ENCODE results near the gene OR2T1. TPM values are rescaled to one million over a fixed set of nuclear protein-coding genes. Genes with fewer than 3 reads are reported as not detected.

Gene OR2T1
- total and polyA plus RNA-seq, 2 of the 8 experiments (the other 6 are each of a cell fraction or from before 2014, with no cell fraction given), result not detected

GRCh38 chr1:248416226-248416625 is 13.4 kb downstream of the OR2T1 start:
- Histone ChIP-seq H2BK120ac (replicated peaks; ENCODE audit: low read depth, low read length) (no peak overlapping the region), H2BK12ac (ENCODE audit: low read depth, low read length) (no peak overlapping the region), H3K27me3 (replicated peaks in 1 of 4; ENCODE audit: control insufficient read depth in 3 of 4, extremely low read depth in 1 of 4, insufficient read depth in 3 of 4, low read length in 3 of 4) (no peaks in the 10 kb centered on the region), H4K91ac (replicated peaks; ENCODE audit: insufficient read length, low read length) (no peak overlapping the region), H4K5ac (ENCODE audit: insufficient read length, low read depth, low read length) (no peak overlapping the region), H4K20me1 (replicated peaks in 1 of 2; ENCODE audit: control insufficient read depth in 1 of 2, insufficient read depth in 2 of 2, low read length in 2 of 2) (no peaks in the 10 kb centered on the region), H2BK20ac (ENCODE audit: low read length) (no peak overlapping the region), H3K4me3 (ENCODE audit: extremely low read depth in 1 of 4, insufficient read depth in 2 of 4, low read depth in 3 of 4, low read length in 4 of 4) (no peak overlapping the region), H3K23me2 (ENCODE audit: low read depth, low read length) (no peaks in the 10 kb centered on the region), H4K8ac (ENCODE audit: extremely low read depth, insufficient read depth, low read length) (no peak overlapping the region), H2BK5ac (ENCODE audit: low read depth, low read length) (no peak overlapping the region), H3K79me1 (ENCODE audit: low read depth, low read length) (no peaks in the 10 kb centered on the region), H3K18ac (ENCODE audit: extremely low read depth, low read length) (no peak overlapping the region), H3K36me3 (ENCODE audit: control insufficient read depth in 2 of 4, insufficient read depth in 4 of 4, low read length in 3 of 4) (no peaks in the 10 kb centered on the region), H3K4me2 (ENCODE audit: insufficient read depth in 1 of 2, low read depth in 2 of 2, low read length in 2 of 2) (no peak overlapping the region), H2AFZ (ENCODE audit: low read length) (no peak overlapping the region), H3K9me3 (ENCODE audit: insufficient read depth in 2 of 2, low read depth in 1 of 2, low read length in 1 of 2) (peaks cover 73 to 79% of the 10 kb centered on the region in 2 experiments), H3K23ac (ENCODE audit: insufficient read length) (no peak overlapping the region), H3K14ac (ENCODE audit: insufficient read length) (no peak overlapping the region), H2AK5ac (ENCODE audit: low read depth, low read length) (no peak overlapping the region), H3K4me1 (replicated peaks in 1 of 4; ENCODE audit: control insufficient read depth in 3 of 4, insufficient read depth in 4 of 4, low read length in 3 of 4) (no peaks in the 10 kb centered on the region), H3K4ac (replicated peaks; ENCODE audit: insufficient read length, low read depth, low read length) (no peak overlapping the region), H3K9ac (replicated peaks in 1 of 4; ENCODE audit: extremely low read depth in 1 of 4, low read depth in 3 of 4, low read length in 3 of 4) (no peak overlapping the region), H3K79me2 (ENCODE audit: control insufficient read depth in 1 of 2, insufficient read depth in 2 of 2, low read length in 2 of 2) (no peaks in the 10 kb centered on the region), H3K56ac (replicated peaks; ENCODE audit: insufficient read length, low read depth, low read length) (no peak overlapping the region), H2BK15ac (ENCODE audit: low read length) (no peak overlapping the region), H3K27ac (ENCODE audit: low read depth, low read length) (no peak overlapping the region)
- no peak for TF ChIP-seq SUZ12 (IDR thresholded peaks at IDR 0.05; ENCODE audit: low read length)
- TF ChIP-seq RFX5 (IDR thresholded peaks at IDR 0.05; ENCODE audit: borderline replicate concordance, low read depth, low read length), result no peak
- no peak for TF ChIP-seq TEAD4 (IDR thresholded peaks at IDR 0.05; ENCODE audit: low read depth, low read length)
- no peak for TF ChIP-seq MAFK (IDR thresholded peaks at IDR 0.05; ENCODE audit: low read depth, low read length)
- TF ChIP-seq KDM1A (IDR thresholded peaks at IDR 0.05; ENCODE audit: borderline replicate concordance, low read length), result no peak
- no peak for TF ChIP-seq BCL11A (IDR thresholded peaks at IDR 0.05; ENCODE audit: low read depth in 2 of 2, low read length in 2 of 2)
- TF ChIP-seq EZH2 (IDR thresholded peaks at IDR 0.05; ENCODE audit: low read depth, low read length, severe bottlenecking), result no peak
- no peak for TF ChIP-seq JUN (IDR thresholded peaks at IDR 0.05; ENCODE audit: low read depth, low read length)
- no peak for TF ChIP-seq SAP30 (IDR thresholded peaks at IDR 0.05; ENCODE audit: insufficient read depth, insufficient replicate concordance, low read length)
- TF ChIP-seq GABPA (IDR thresholded peaks at IDR 0.05; ENCODE audit: borderline replicate concordance, insufficient read depth, low read length), result no peak
- TF ChIP-seq BRCA1 (IDR thresholded peaks at IDR 0.05; ENCODE audit: low read depth, low read length), result no peak
- TF ChIP-seq EGR1 (IDR thresholded peaks at IDR 0.05; ENCODE audit: borderline replicate concordance, low read depth, low read length), result no peak
- ChIA-PET CTCF (ENCODE audit: partially characterized antibody) (no interaction called here), POLR2A (ENCODE audit: partially characterized antibody) (no interaction called here)
- no peak for DNase-seq (ENCODE audit: low read depth in 1 of 2, low spot score in 2 of 2)
- WGBS, 2 experiments (ENCODE audit: extremely low coverage in 1 of 2, insufficient coverage in 1 of 2, insufficient read length in 1 of 2, insufficient replicate concordance in 2 of 2, low coverage in 1 of 2, low lambda C conversion rate in 2 of 2, missing lambda C conversion rate in 1 of 2), result 51% methylated on average over 3 of the region's 3 CpGs; no CpG with 5 or more reads in 1 of the 2 experiments
- no peak for FAIRE-seq
